HG03097 (cell line): ENCODE measurements around the gene FLNC.
A peak's percentile ranks its signal among the peaks of the same experiment; 100 is the strongest.

Experiments
- ATAC-seq: cut with Tn5 transposase; IDR thresholded peaks from one replicate; pipeline ENCODE4 v1.9.1; 2021; ENCODE audit not compliant: unreplicated experiment, low FRiP score

The FLNC gene, protein sequence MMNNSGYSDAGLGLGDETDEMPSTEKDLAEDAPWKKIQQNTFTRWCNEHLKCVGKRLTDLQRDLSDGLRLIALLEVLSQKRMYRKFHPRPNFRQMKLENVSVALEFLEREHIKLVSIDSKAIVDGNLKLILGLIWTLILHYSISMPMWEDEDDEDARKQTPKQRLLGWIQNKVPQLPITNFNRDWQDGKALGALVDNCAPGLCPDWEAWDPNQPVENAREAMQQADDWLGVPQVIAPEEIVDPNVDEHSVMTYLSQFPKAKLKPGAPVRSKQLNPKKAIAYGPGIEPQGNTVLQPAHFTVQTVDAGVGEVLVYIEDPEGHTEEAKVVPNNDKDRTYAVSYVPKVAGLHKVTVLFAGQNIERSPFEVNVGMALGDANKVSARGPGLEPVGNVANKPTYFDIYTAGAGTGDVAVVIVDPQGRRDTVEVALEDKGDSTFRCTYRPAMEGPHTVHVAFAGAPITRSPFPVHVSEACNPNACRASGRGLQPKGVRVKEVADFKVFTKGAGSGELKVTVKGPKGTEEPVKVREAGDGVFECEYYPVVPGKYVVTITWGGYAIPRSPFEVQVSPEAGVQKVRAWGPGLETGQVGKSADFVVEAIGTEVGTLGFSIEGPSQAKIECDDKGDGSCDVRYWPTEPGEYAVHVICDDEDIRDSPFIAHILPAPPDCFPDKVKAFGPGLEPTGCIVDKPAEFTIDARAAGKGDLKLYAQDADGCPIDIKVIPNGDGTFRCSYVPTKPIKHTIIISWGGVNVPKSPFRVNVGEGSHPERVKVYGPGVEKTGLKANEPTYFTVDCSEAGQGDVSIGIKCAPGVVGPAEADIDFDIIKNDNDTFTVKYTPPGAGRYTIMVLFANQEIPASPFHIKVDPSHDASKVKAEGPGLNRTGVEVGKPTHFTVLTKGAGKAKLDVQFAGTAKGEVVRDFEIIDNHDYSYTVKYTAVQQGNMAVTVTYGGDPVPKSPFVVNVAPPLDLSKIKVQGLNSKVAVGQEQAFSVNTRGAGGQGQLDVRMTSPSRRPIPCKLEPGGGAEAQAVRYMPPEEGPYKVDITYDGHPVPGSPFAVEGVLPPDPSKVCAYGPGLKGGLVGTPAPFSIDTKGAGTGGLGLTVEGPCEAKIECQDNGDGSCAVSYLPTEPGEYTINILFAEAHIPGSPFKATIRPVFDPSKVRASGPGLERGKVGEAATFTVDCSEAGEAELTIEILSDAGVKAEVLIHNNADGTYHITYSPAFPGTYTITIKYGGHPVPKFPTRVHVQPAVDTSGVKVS (N-terminal part only)

DNA sequence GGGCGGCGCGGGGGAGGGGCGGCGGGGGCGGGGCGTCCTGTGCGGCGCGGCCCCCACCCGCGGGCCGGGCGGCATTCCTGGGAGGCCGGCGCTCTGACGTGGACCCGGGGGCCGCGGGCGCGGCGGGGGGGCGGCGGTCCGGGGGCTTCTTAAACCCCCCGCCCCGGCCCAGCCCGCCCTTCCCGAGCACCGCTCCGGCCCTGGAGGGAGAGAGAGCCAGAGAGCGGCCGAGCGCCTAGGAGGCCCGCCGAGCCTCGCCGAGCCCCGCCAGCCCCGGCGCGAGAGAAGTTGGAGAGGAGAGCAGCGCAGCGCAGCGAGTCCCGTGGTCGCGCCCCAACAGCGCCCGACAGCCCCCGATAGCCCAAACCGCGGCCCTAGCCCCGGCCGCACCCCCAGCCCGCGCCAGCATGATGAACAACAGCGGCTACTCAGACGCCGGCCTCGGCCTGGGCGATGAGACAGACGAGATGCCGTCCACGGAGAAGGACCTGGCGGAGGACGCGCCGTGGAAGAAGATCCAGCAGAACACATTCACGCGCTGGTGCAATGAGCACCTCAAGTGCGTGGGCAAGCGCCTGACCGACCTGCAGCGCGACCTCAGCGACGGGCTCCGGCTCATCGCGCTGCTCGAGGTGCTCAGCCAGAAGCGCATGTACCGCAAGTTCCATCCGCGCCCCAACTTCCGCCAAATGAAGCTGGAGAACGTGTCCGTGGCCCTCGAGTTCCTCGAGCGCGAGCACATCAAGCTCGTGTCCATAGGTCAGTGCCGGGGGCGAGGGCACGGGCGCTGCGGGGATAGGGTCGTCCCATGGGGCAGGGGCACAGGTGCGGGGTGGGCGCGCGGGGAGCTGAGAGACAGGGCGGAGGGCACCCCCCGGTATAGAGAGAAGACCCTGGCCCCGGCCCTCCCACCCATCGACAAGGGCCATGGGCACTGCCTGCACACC lies at the start of gene FLNC:
FLNC (plus strand) TSS at position 176 of the 947 bp plus-strand sequence; CDS start at position 408, 232 bp downstream.
- ATAC-seq = no peak

- no peak for ATAC-seq
These were observed 49.1 kb upstream of the FLNC start for GRCh38 chr7:128781126-128781525.

- no peak for ATAC-seq
These were observed 48.4 kb upstream of the FLNC start for GRCh38 chr7:128781851-128782250.

- no peak for ATAC-seq
These were observed 46.9 kb upstream of the FLNC start for GRCh38 chr7:128783143-128783861.

- no peak for ATAC-seq
These were observed 44.5 kb upstream of the FLNC start for GRCh38 chr7:128785738-128786137.

GRCh38 chr7:128788446-128789412 lies 41.5 kb upstream of the FLNC start:
- no peak for ATAC-seq

DNA sequence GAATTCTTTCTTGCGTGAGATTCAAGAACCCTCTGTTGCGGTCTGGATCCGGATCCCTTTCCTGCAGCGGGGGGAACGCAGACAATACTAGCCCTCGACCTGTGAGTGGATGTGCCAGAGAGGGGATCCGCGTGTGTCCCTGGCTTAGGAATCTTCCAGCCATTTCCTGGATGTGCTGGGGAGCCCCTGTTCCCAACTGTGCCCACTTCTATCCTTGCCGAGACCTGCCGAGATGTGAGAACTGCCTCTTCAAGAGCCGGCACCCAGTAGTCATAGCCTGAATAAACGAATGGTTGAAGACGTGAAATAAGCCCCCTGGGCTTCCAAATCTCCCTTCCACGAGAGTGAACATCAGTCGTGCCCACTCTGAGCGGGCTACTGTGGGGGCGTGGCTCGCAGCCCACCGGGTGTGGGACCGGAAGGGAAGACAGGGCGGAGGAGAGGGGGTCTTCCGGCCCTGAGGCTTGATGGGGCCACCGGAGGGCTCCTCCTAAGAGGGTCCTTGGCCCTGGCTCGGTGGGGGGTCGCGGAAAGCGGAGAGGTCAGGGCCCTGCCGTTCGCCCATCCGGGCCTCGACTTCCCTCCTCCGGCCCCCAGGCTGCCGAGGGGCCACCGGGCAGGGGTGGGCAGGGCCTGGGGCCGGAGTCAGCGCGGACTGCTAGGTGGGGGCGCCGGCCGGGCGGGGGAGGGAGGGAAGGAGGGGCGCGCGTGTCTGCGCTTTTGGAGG lies 39.7 kb upstream of the FLNC start:
- no peak for ATAC-seq

DNA sequence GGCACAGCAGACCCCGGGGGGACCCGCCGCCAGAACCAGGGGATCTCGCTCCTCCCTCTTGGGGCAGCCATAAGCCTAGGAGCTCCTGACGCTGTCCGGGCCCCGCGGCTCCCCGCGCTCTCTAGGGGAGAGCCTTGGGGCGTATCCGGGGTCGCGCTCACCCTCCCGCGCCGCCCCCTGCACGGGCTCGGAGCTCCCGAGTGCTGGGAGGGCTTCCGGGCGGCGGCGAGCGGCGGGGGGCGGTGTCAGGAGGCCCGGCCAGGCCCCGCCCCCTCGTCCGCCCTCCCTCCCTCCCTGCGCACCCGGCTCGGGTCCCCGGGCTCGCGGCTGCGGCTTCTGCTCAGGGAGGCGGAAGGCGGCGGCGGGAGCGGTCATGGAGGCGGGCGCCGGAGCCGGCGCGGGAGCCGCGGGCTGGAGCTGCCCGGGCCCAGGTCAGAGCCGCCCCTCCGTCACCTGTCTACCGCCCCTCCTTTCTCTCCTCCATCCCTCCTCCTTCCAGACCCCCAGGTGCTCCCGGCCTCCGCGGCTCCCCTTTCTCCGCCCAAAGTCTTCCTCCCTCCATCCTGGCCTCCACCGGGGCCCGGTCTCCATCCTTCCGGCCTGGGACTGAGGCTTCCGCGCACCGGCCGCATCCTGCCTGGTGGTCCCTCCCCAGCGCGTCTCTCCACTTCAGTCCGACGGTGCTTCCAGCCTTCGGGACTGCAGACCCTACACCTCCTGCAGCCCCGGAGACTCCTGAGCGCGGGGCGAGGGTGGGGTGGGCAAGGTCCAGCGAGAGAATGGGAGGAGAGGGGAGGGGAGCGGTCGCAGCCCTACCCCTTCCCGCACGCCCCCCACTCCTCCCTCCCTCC lies 38.9 kb upstream of the FLNC start, which contains the start of gene CCDC136:
CCDC136 (plus strand) TSS at position 848 of the 851 bp plus-strand sequence. CDS start 444 bp downstream, outside the sequence.
- ATAC-seq = peak; percentile 76

DNA sequence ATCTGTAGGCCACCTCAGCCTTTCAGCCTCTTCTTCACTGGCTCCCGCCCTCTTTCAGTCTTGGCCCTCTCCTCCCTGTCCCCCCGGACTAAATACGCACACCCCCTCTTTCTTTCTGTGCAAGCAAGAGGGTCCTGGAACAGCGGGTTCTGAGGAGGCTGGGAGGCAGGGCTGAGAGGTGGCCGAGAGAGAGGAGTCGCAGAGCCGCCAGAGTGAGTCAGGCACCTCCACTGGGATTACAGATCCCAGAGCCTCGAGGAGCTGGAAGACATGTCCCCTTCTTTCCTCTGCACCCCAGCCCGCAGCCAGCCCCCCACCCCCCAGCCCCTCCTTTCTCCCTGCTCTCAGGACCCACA lies 38.3 kb upstream of the FLNC start:
- no peak for ATAC-seq

GRCh38 chr7:128792471-128793180 lies 37.6 kb upstream of the FLNC start:
- no peak for ATAC-seq

- ATAC-seq = no peak
These were observed 37.0 kb upstream of the FLNC start for GRCh38 chr7:128793181-128793547.

GRCh38 chr7:128794020-128794419 lies 36.2 kb upstream of the FLNC start:
- no peak for ATAC-seq

DNA sequence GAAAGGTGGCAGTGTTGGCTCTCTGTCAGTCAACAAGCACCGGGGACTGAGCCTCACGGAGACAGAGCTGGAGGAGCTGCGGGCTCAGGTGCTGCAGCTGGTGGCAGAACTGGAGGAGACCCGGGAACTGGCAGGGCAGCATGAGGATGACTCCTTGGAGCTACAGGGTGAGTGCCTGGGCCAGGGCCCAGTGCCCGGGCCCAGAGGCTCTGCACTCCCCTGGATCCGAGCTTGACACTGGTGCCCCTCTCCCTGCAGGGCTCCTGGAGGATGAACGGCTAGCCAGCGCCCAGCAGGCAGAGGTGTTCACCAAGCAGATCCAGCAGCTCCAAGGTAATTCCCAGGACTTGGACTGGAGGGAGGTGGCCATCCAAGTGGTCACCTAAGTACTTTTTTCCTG lies 35.8 kb upstream of the FLNC start:
- ATAC-seq = no peak

GRCh38 chr7:128795129-128795528 lies 35.1 kb upstream of the FLNC start:
- no peak for ATAC-seq

DNA sequence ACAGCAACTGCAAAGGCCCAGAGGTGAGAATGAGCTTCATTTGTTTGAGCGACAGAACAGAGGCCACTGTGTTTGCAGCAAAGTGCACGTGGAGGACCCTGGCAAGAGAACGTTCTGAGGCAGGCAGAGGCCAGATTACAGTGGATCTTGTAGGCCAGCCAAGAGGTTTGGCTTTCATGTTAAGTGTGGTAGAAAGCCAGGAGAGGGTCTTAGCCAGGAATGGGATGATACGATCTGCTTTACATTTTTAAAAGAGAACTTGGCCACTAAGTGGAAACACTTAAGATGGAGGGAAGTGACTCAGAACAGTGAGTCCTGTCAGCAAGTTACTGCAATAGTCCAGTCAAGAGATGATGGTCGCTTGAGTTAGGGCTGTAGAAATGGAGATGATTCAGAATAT lies 33.9 kb upstream of the FLNC start:
- no peak for ATAC-seq

DNA sequence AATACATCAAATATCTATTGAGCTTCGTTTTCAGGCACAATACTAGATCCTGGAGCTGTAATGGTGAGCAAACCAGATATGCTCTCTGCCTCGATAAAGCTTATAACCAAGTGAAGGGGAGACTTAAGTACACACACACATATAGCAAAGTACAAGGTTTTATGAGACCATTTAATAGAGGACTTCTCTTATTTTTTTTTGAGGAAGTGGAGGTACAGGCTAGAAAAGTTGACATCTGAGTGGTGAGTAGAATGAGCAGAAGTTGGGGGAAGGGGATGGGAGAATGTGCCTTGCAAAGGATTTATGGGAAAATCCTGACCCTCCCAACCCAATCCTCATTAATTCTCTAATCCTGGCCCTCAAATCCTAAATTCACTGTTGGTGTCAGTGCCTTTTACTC lies 30.8 kb upstream of the FLNC start:
- ATAC-seq = no peak
